SU-DHL-6 (cell line): ENCODE data around the gene UBR3.

Experiments used
- EZH2phosphoT487 ChIP-seq: fragments of 200-600 bp; sonication (generic), shearing (Covaris generic); conservative IDR thresholded peaks from 2 replicates; pipeline ENCODE4 v1.6.1; 2018; ENCODE audit warnings: mild to moderate bottlenecking, antibody characterized with exemption, low read length, moderate library complexity, mixed read lengths
- TF ChIP-seq, protein P1 (sequence below): fragments of 200-600 bp; sonication (generic); IDR thresholded peaks from one replicate; pipeline ENCODE4 v1.5.1; 2017; ENCODE audit warnings: antibody characterized with exemption, mild to moderate bottlenecking, low read length, moderate library complexity; ENCODE audit not compliant: insufficient read depth, poor library complexity, severe bottlenecking

DNA sequence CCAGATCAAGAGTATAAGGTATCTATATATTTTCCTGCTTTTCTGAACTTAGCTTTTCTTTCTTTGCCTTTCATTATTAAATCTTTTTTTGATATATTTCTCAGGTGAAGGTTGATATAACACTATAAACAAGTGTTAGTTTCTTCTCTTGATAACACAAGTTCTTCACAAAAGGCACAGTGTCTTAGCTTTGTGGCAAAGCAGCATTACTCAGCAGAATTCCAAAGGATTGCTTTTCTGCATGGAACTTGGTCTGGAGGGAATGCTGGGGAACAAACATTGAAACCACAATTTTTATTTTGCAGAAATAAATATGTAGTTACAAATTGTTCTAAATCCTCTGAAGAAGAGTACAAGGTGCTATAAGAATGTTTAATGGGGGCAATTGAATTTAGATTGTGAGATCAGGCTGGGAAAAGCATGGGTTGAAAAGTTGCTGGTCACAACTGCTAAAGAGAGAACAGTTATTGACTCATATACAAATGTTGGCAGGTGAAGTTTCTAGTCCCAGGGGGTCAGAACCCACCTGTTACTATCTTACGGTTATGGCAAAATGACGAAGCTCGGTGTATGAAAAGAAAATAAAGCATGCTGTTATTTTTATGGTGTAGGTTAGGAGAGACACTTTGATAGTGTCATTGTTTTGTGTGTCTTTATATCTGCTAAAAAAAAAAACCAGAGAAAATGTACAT, 68.2 kb downstream of the UBR3 start:
- TF ChIP-seq, protein P1, sequence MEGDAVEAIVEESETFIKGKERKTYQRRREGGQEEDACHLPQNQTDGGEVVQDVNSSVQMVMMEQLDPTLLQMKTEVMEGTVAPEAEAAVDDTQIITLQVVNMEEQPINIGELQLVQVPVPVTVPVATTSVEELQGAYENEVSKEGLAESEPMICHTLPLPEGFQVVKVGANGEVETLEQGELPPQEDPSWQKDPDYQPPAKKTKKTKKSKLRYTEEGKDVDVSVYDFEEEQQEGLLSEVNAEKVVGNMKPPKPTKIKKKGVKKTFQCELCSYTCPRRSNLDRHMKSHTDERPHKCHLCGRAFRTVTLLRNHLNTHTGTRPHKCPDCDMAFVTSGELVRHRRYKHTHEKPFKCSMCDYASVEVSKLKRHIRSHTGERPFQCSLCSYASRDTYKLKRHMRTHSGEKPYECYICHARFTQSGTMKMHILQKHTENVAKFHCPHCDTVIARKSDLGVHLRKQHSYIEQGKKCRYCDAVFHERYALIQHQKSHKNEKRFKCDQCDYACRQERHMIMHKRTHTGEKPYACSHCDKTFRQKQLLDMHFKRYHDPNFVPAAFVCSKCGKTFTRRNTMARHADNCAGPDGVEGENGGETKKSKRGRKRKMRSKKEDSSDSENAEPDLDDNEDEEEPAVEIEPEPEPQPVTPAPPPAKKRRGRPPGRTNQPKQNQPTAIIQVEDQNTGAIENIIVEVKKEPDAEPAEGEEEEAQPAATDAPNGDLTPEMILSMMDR = no peak
- no peak for TF ChIP-seq EZH2phosphoT487
